Cerebellar cortex (tissue), 1 donor: ENCODE data around the gene NEK7.
"Not testable (repeated sequence)": the region's sequence is repeated elsewhere in the genome, so short reads cannot be mapped to it uniquely, and the experiment has no call there.

Source experiments
- DNase-seq: peaks from one replicate; pipeline ENCODE4 v3.0.0-alpha.2; 2015; ENCODE audit warnings: low spot score

NEK7 gene

DNA sequence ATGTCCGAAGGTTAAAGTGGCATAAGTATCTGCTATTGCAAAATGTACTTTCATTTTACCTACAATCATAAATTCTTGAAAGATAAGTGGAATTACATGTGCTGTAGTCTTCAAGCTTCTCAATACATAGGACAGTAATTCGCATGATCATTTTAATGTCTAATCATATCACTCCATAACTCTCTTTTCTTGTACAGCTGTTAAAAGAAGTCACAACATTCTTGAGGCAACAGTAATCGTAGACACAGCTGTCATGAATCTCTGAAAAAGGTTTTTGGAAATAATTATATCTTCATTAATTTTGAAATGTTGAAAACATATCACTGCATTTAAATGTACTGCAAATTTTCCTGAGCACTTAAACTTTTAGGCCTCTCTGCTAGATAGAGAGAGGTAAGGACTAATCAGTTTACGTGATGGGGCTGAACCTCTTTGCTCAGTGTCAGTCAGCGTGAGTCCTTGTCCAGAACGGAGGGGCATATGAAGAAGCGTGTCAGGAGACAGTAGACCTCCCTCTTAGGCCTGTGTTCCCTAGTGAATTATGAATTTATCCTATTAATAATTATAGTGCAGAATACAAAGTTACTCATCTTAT, 133.4 kb downstream of the NEK7 start:
- no peak for DNase-seq

DNA sequence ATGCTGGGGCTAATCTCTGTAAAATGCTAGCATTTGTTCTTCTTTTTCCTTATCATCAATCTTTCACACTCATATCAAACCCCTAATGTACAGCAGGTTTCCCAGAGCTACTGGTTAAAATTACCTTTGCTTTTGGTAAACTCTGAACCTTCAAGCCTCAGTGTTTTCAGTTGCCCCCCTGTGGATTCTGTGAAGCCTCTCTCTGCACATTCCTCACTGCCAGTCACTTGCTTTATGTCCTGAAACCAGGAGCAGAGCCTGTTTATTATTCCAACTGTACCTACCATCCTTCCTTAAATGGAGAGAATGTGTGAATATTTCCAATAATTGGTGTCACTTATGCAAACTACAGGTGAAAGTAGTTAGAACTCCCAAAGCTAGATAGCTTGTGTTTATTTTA, 134.2 kb downstream of the NEK7 start:
- DNase-seq = no peak

DNA sequence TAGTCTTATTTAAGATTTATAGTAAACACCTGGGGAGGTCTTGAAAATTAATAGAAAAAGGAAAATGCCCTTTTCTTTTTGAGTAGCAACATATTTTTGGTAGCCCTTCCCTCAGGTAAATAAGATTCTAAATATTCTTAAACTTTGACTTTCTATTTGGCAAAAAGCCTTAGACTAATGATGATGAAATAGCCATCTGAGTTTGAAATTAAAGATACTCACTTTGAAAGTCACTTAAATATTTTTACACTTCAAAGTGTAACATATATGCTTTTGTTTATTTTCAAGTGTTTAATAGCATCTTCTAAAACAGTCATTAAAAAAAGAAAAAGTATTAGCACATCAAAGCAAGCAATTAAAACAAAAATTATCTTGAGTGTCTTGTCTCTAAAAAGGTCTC, 135.1 kb downstream of the NEK7 start:
- DNase-seq = no peak

DNA sequence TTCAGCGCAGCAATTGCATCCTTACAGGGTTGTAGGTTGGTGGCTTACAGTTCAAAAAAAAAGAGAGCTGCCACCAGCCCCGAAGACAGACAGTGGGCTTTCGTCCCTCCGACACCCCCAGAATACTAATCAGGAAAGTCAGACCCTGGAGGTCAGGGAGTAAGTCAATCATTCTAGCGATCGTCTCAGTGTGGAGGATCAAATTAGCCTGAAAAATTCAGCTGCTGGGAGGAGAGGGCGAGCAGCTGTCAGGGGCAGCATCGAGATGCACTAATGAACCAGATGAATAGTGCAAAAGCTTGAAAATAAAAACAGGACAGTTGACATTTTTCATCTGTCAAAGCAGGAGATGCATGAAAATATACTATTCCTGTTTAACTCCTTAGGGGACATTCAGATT, 138.4 kb downstream of the NEK7 start:
- no peak for DNase-seq

DNA sequence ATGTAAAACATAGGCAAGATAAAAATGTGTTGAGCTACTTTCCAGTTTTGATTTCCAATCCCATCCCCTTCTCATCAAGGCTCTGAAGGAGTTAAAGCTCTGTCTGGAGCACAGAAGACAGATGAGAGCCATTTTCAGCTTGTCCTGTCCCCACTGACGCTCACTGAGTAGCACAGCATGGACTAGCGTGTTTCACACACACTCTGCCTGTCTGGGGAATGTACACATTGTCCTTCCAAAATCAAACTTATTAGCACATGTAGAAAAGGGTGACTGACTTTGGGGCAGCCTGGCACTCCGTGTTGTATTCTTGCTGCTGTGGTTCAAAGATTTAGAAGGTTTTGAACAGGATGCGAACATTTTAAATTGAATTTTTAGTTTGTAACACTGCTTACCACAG, 139.2 kb downstream of the NEK7 start:
- DNase-seq = no peak

DNA sequence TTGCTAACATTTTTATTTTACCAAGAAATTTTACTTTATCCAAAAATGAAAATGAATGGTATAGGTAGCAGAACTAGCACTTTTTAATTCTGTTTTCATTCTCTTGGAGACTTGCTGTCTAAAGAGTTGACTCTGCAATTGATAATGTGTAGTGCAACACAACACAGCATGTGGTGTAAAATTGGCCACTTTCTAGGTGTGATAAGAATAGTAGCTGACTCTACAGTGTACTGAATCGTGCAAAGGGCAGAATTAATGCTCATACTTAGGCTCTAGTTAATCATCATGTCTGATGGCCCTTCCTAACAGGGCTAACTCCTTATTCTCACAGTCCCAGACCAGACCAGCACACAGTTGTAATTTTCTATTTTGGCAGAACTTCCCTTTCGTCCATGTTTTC, 140.5 kb downstream of the NEK7 start:
- no peak for DNase-seq

DNA sequence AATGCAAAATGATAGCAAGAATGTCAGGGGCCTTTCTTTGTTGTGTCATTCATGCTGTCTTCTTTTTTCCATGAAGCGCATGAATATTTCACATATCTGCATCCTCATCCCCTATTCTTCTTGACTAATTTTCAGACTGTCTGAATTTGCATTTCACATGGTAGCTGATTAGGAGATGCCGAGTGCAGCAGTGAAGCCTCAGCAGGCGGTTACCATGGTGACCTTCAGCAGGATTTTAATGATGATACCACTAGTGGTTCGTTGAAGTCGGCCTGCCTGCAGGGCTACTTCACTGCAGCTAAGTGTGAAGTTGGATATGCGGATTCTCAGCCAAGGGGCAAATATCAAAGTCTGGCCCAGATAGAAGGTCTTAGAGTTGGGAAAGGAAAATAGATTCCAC, 141.8 kb downstream of the NEK7 start:
- DNase-seq = no peak

DNA sequence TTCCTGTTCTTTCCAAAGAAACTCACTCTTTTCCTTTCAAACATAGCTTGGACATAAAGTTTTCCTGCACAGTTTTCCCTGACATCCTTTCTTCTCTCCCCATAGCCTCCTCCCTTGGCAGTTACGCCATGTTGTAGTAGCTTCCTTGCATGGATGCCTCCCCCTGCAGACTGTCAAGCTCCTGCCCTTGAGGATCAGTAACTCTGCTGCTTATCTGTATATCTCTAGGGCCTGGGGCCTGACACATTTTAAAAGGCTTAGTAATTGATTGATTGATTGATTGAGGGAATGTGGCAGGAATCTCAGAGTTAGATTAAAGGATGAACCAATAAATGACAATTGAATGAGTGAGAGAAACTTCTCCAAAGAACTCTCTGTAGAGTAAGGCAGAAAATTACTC, 143.7 kb downstream of the NEK7 start:
- DNase-seq = no peak

DNA sequence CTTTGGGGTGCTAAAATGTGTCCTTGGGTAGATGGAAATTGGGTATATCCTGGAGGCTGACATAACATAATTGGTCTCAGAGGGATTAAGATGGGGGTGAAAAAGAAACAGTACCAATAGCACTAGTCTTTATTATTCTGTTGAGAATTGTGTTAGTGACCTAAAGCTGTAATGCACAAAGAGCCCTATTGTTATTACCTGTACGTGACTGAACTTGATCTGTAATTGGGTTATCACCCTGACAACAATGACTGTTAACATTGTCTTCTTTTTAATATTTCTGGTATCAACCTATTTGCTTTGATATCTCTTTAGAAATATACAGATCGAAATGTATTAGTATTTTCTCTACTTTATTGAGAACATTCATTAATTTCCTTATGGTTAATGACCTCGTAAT, 147.6 kb downstream of the NEK7 start:
- DNase-seq = no peak

DNA sequence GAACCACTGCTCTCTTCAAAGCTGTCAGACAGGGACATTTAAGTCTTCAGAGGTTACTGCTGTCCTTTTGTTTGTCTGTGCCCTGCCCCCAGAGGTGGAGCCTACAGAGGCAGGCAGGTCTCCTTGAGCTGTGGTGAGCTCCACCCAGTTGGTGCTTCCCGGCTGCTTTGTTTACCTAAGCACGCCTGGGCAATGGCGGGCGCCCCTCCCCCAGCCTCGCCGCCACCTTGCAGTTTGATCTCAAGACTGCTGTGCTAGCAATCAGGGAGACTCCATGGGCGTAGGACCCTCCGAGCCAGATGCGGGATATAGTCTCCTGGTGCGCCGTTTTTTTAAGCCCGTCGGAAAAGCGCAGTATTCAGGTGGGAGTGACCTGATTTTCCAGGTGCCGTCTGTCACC, 158.0 kb downstream of the NEK7 start:
- not testable (repeated sequence) for DNase-seq

DNA sequence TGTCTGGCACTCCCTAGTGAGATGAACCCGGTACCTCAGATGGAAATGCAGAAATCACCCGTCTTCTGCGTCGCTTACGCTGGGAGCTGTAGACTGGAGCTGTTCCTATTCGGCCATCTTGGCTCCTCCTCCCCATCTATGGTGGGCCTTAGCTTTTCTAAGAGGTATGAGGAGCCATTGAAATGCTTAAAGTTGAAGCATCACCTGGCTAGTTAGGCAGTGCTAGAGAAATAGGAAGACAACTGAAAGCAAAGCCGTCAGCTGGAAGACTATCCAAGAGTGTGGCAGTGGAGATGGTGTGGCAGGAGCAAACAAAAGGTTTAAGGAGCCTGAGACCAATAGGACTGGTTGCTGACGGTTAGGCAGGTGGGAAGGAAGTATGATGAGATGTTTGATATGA, 158.5 kb downstream of the NEK7 start:
- DNase-seq = not testable (repeated sequence)

DNA sequence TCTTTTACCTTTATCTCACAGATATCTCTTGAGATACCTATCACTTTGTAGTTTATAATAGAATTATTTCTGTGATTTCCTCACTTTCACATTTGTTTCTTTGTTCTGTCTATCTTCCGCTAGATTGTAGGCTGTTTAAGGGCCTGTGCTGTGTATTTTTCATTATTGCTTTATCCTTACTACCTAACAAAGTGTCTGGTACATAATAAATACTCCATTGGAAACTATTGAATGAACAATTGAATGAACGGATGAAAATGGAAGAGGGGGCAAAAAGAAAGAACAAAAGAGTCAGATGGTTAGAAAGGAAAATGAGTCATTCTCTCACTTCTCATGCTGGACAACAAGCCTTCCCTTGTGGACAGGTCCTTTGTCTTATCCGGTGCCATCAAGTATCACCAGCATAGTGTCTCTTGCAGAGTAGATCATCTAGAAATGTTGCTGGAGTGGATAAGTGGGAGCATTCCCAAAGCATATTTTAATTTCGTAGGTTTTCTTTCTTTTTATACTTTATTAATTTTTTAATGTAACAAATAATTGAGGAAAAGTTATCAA, 159.8 kb downstream of the NEK7 start:
- no peak for DNase-seq

DNA sequence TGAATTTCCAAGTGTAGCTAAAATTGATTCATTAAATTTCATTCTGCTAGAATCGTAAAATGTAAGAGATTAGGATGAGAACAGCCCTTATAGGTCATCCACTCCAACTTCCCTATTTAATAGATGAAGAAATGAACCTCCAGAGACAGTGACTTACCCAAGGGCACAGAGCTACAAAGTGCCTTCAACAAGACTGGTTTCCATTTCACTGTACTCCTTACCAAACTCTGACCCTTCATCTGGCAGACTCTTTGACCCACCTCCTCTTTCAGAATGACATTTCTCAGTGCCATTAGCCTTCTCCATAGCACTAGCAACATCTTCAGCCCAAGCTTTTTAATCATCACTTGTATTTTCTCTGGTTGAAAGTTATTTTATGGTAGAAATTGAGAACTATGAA, 161.3 kb downstream of the NEK7 start:
- DNase-seq = no peak

DNA sequence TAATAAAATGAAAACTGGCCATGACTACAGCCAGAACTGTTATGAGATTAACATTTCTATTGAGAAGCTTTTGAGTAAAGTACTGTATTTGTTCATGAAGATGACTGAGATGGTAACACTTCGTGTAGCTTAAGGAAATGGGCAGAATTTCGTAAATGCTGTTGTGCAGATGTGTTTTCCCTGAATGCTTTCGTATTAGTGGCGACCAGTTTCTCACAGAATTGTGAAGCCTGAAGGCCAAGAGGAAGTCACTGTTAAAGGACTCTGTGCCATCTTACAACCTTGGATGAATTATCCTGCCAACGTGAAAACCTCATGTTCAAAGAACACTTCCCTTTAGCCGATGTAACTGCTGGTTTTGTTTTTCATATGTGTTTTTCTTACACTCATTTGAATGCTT, 164.0 kb downstream of the NEK7 start:
- no peak for DNase-seq

DNA sequence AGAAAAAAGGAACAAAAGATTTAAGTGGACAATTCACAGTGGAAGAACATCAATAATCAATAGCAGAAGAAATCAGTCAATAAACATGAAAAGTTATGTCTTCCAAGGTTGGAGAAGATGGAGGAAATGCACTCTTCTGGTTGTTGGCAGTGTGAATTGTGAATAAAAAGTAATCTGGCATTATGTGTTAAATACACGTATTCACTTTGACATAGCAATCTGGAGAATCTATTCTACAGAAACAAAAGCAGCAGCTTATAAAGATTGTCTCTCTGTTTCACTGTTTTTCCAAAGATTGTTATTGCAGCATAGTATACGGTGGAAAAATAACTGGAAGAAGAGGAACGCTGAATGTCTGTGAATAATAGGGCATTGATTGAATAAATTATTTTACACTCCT, 169.4 kb downstream of the NEK7 start:
- no peak for DNase-seq

DNA sequence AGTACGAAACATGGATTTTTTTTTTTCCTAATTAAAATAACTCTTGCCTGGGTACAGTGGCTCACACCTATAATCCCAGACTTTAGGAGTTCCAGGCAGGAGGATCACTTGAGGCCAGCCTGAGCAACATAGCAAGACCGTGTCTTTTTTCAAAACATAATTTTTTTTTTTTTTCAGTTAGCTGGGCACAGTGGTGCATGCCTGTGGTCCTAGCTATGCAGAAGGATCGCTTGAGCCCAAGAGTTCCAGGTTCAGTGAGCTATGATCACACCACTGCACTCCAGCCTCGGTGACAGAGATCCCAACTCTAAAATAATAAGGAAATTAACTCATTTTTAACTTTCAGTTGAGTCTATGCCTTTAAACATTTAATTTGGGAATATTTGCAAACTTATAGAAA, 170.1 kb downstream of the NEK7 start:
- no peak for DNase-seq

DNA sequence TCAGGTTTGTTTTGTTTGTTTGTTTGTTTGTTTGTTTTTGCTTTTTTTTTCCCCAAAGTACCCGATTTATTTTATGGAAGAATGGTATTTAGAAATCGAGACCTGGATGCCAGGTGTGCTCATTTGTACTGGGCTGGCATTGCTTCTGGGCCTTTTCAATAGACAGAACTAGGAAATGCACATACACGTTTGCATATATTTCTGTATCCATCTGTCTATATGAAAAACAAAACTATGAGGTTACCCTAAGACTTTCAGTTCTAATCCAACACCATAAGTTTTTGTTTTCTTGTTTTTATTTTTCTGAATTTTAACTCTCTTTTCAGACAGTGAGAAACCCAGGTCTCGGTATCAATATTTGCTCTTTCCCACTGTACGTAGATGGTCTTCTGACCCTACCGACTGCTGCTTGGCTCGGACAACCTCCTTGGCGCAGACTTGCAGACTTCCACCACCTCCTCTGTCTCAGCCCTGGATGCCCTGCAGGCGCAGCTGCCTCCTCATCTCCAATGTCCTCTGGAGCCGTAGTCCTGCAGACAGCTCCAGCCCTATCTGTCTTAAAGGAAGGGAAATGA, 171.7 kb downstream of the NEK7 start:
- DNase-seq = no peak

DNA sequence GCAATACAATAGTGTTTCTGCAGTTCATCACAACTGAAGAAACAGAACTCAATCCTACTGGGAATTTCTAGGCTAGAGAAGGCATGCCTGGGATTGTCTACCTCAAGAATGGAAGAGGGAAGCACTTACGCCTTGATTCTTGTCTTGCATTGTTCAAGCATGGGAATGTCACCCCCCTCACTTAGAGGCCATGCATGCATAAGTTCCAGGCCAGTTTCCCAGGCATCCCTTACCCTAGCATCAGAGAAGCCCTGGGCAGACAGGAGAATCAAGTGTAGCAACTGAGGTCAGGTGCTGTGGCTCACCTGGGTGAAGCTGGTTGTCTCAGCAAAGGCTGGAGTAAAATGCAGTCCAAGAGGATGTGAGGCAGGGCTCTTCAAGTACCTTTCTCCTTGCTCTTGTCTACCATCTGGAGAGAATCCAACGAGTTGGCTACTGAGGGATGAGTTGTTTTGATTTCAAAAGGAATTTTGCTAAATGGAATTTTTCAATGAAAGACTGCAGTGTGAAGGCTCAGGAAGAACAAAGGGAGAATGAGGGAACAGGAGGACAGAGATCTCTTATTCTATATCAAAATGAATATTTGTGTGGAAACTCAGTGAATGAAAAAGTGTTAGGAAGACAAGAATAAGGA, 174.3 kb downstream of the NEK7 start:
- no peak for DNase-seq

DNA sequence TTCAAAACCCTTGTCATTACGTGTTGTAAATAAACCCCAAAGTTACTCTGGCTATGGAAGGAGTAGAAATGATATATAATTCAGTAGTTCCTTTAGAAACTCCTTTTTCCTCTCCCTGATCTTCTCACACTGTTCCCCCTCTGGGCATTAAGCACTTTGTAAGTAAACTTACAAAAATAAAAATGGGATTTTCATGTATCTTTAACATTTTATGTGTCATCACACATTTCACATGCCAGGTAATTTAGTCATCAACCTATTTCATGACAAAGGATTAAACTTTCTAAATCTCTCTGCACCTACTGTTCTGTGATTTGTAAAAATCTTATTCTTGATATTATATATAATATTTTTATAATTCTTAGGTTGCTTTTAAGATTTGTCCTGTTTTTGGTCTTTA, 176.9 kb downstream of the NEK7 start:
- DNase-seq = no peak

DNA sequence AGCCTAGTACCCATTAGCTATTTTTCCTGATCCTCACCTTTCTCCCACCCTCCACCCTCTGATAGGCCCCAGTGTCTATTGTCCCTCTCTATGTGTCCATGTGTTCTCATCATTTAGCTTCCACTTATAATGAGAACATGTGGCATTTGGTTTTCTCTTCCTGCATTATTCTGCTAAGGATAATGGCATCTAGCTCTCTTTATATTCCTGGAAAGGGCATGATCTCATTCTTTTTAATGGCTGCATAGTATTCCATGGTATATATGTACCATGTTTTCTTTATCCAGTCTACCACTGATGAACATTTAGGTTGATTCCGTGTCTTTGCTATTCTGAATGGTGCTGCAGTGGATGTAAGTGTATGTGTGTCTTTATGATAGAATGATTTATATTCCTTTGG, 178.9 kb downstream of the NEK7 start:
- no peak for DNase-seq

DNA sequence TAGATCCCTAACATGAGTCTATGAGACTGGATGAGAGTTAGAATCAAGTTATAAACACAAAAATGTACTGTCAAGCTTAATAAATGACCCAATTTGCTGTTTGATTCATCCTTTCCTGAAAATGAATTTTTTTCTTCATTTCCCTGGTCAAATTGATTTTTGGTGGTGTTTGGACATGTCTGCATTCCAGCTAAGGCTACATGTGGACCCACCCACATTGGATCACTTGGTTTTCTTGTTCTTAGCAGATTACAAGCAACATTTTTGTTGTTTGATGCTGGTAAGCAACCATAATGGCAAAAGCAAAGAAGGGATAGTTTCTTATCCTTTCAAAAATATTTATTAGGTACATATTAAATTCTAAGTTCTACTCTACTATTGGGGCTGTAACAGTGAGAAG, 181.1 kb downstream of the NEK7 start:
- DNase-seq = no peak

DNA sequence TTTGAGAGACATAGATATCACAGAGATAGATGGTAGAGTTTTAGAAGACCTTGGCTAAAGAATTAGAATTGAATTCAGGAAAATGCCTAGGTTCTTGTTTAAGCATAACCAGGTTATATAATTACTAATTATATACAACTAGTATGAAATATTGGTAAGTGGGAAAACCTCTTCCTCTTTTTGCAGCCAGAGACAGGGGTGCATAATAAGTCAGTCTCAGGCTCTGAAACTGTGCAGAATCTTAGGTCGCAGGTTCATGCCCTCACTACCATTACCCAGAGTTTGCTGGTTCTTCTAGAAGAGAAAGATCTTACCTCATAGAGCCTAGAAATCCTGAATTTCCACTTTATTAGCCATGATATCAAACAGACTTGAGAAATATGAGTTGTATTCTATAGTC, 183.3 kb downstream of the NEK7 start:
- no peak for DNase-seq

DNA sequence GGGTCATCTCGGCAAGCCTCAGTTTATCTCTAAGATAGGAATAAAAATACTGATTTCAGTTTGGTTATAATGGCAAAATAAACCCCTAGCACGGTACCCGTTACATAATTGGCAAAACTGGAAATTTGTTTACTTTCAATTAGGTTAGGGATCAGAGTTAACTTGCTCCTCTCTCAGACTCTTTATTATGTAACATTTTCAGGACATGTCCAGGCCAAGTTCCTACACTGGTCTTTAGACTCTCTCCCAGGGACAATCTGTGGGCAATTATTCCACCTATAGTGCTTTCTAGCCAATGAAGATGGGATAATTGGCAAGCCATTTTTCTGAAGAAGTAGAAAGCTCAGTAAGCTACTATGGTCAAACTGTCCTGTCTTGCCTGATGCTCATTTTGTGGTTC, 189.4 kb downstream of the NEK7 start:
- DNase-seq = no peak

DNA sequence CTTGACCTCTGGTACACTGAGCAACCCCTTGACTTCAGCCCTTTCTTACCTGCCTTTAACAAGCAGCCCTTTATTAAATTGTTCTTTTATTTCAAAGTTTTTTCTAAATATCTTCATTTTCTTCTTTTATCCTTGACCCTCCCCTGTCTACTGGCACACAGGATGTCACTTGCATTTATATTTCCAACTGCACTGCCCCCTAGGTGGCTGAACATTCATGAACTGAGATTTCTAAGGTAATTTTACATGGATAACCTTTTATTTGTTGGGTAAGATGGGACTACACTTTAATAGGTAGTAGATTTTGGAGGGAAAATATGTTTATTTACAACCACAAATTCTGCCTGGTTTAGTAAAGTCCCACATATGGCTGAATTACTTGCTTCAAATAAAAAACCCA, 193.7 kb downstream of the NEK7 start:
- no peak for DNase-seq
